DMS153 (cell line): ENCODE data around the gene C12orf56.
"Not testable (repeated sequence)": the region's sequence is repeated elsewhere in the genome, so short reads cannot be mapped to it uniquely, and the experiment has no call there.

Experiments used
- DNase-seq: peaks from one replicate; lab custom pipeline; 2025; lab: John Stamatoyannopoulos, UW

The C12orf56 gene

GRCh38 chr12:64236549-64236948, 154.0 kb downstream of the C12orf56 start:
- DNase-seq = no peak

GRCh38 chr12:64232196-64232595, 158.4 kb downstream of the C12orf56 start:
- DNase-seq = no peak

GRCh38 chr12:64229796-64230195, 160.8 kb downstream of the C12orf56 start:
- DNase-seq = no peak

GRCh38 chr12:64229240-64229639, 161.3 kb downstream of the C12orf56 start:
- DNase-seq = no peak

- DNase-seq = no peak
Measured at GRCh38 chr12:64225626-64226025, 164.9 kb downstream of the C12orf56 start.

GRCh38 chr12:64222009-64222765, 168.4 kb downstream of the C12orf56 start, which contains the start of gene KICS2:
KICS2 (minus strand) TSS chr12:64222296; CDS start chr12:64222237, 59 bp downstream.
- peak; percentile 86 for DNase-seq

GRCh38 chr12:64221651-64222008, 168.9 kb downstream of the C12orf56 start:
- peak; percentile 73 for DNase-seq

GRCh38 chr12:64220046-64220445, 170.5 kb downstream of the C12orf56 start:
- DNase-seq = no peak

GRCh38 chr12:64219145-64219544, 171.4 kb downstream of the C12orf56 start:
- DNase-seq = no peak

GRCh38 chr12:64218597-64218996, 172.0 kb downstream of the C12orf56 start:
- DNase-seq = no peak

GRCh38 chr12:64217643-64218042, 172.9 kb downstream of the C12orf56 start:
- not testable (repeated sequence) for DNase-seq

- no peak for DNase-seq
Measured at GRCh38 chr12:64216239-64216638, 174.3 kb downstream of the C12orf56 start.
